K562 (cell line): ENCODE results near the gene GOT2. TPM values are rescaled to one million over a fixed set of nuclear protein-coding genes. Genes with fewer than 3 reads are reported as not detected.
A peak's percentile ranks its signal among the peaks of the same experiment; 100 is the strongest.

Experiments
- CGGBP1 ChIP-seq: fragments of 250-450 bp; sonication (Bioruptor Pico); IDR thresholded peaks from 2 replicates; pipeline ENCODE4 v1.9.0; 2021; ENCODE audit warnings: mild to moderate bottlenecking
- ETS2 ChIP-seq: IDR thresholded peaks from 2 replicates; pipeline ENCODE4 v1.6.1; 2016; ENCODE audit warnings: borderline replicate concordance, missing genetic modification characterization, mild to moderate bottlenecking, moderate library complexity, missing compliant biosample characterization; ENCODE audit not compliant: poor library complexity, severe bottlenecking
- ETV5 ChIP-seq: sonication (generic); formaldehyde crosslinking; IDR thresholded peaks from 2 replicates; pipeline ENCODE4 v1.4.0; 2020; ENCODE audit warnings: low read depth, mild to moderate bottlenecking, missing genetic modification reagents
- FOS ChIP-seq: IDR thresholded peaks from 3 replicates; pipeline ENCODE4 v1.6.1; 2011; ENCODE audit not compliant: insufficient read length; ENCODE audit errors: extremely low read depth
- HNRNPLL ChIP-seq: fragments of 200-400 bp; formaldehyde crosslinking; IDR thresholded peaks from 2 replicates; pipeline ENCODE4 v1.6.1; 2017; ENCODE audit warnings: low read length, low read depth, mild to moderate bottlenecking; ENCODE audit not compliant: poor library complexity, severe bottlenecking
- MAFG ChIP-seq: fragments of 450-650 bp; conservative IDR thresholded peaks from 2 replicates; pipeline ENCODE4 v1.6.1; 2016; ENCODE audit warnings: missing genetic modification characterization, missing compliant biosample characterization
- MAZ ChIP-seq, 2 experiments: fragments of 450-650 bp in 1 of 2; sonication (generic) in 1 of 2; formaldehyde crosslinking; IDR thresholded peaks in 1 of 2; conservative IDR thresholded peaks in 1 of 2; 2 replicates each; pipeline versions ENCODE4 v1.4.0 to v1.5.0; 2020; ENCODE audit warnings: mild to moderate bottlenecking in 1 of 2, missing genetic modification reagents in 1 of 2
- MECOM ChIP-seq: fragments of 250-450 bp; sonication (Bioruptor Pico); IDR thresholded peaks from 2 replicates; pipeline ENCODE4 v1.8.0; 2022; ENCODE audit warnings: inconsistent platforms
- MNT ChIP-seq, 2 experiments: fragments of 450-650 bp; conservative IDR thresholded peaks; 2 replicates each; pipeline ENCODE4 v1.6.1; 2017; ENCODE audit warnings: mild to moderate bottlenecking in 2 of 2, moderate library complexity in 2 of 2
- PURB ChIP-seq: sonication (generic); formaldehyde crosslinking; IDR thresholded peaks from 2 replicates; pipeline ENCODE4 v1.9.0; 2021; ENCODE audit warnings: low read depth, mild to moderate bottlenecking, missing genetic modification reagents
- SMAD4 ChIP-seq: fragments of 250-450 bp; sonication (Bioruptor Pico); conservative IDR thresholded peaks from 2 replicates; pipeline ENCODE4 v1.8.0; 2021; ENCODE audit warnings: inconsistent platforms, mild to moderate bottlenecking, moderate library complexity
- TEAD4 ChIP-seq, 2 experiments: sonication (generic) in 1 of 2; formaldehyde crosslinking in 1 of 2; IDR thresholded peaks; 2 replicates each; pipeline versions ENCODE4 v1.6.1 to v1.8.0; 2012 to 2022; ENCODE audit warnings: borderline replicate concordance in 1 of 2, inconsistent platforms in 1 of 2, low read length in 1 of 2, mild to moderate bottlenecking in 1 of 2, missing genetic modification reagents in 1 of 2
- UBTF ChIP-seq, 2 experiments: IDR thresholded peaks; 2 replicates each; pipeline ENCODE4 v1.6.1; 2012; ENCODE audit warnings: improper control_type of control experiment in 2 of 2, low read depth in 2 of 2, low read length in 2 of 2, borderline replicate concordance in 1 of 2
- ZC3H4 ChIP-seq: sonication (generic); formaldehyde crosslinking; IDR thresholded peaks from 2 replicates; pipeline ENCODE4 v1.9.0; 2021; ENCODE audit warnings: missing genetic modification reagents, borderline replicate concordance
- ZFX ChIP-seq: sonication (generic); formaldehyde crosslinking; IDR thresholded peaks from 2 replicates; pipeline ENCODE4 v1.8.0; 2022; ENCODE audit warnings: mild to moderate bottlenecking, missing genetic modification reagents, moderate library complexity
- ZNF143 ChIP-seq: sonication (generic); formaldehyde crosslinking; IDR thresholded peaks from 2 replicates; pipeline ENCODE4 v1.9.0; 2022; ENCODE audit warnings: mild to moderate bottlenecking, missing genetic modification reagents
- ZNF277 ChIP-seq: fragments of 250-450 bp; sonication (Bioruptor Pico); IDR thresholded peaks from 2 replicates; pipeline ENCODE4 v1.8.0; 2022; ENCODE audit warnings: inconsistent platforms, mild to moderate bottlenecking, moderate library complexity, borderline replicate concordance
- ZNF41 ChIP-seq: fragments of 250-450 bp; sonication (Bioruptor Pico); conservative IDR thresholded peaks from 2 replicates; pipeline ENCODE4 v1.4.0; 2020; ENCODE audit warnings: mild to moderate bottlenecking
- ZNF512 ChIP-seq: IDR thresholded peaks from 2 replicates; pipeline ENCODE4 v1.6.1; 2016; ENCODE audit warnings: missing genetic modification characterization, missing compliant biosample characterization
- polyA plus RNA-seq, 8 experiments: library from polyadenylated mRNA; depleted of rRNA in 4 of 8; stranded (reverse) in 5 of 8; unstranded in 3 of 8; fragments of >200 nt; fragmentation: Nextera tagmentation in 2 of 8; fragmentation: Illumina TruSeq in 1 of 8; extraction: Ambion mirVana in 2 of 8; extraction: Trizol in 1 of 8; gene quantifications; 2 replicates each; pipeline versions ENCODE4 v1.2.1 to v1.2.3, GENCODE V29; 2011 to 2014; ENCODE audit warnings: inconsistent platforms in 1 of 8, missing spikeins in 1 of 8
- total RNA-seq, 7 experiments: library from RNA; depleted of rRNA in 6 of 7; stranded (reverse); fragments of >200 nt in 6 of 7; fragmentation: Illumina TruSeq in 2 of 7; extraction: Trizol in 2 of 7; gene quantifications; 2 replicates each; pipeline versions ENCODE4 v1.2.1 to v1.2.3, GENCODE V29; 2011 to 2021; ENCODE audit warnings: low replicate concordance in 1 of 7

Gene GOT2
- total and polyA plus RNA-seq, 9 of the 15 experiments (the other 6 are each of a cell fraction or from before 2014, with no cell fraction given) = 43.1 to 190 (median 80.2) TPM

- TF ChIP-seq ZNF277 (CRISPR knock-in tag) (no peak), UBTF (IDR thresholded peaks at IDR 0.05; ENCODE audit: borderline replicate concordance in 1 of 2, low read depth in 2 of 2, low read length in 2 of 2) (peak; percentile 42 to 93; a peak in 2 of 4 replicates), ZNF512 (tag) (no peak), MNT (conservative IDR thresholded peaks at IDR 0.05) (peak; percentile 88 to 91), CGGBP1 (no peak), ZNF143 (CRISPR knock-in tag) (peak; percentile 47; the same call in 1 of the 2 replicates), HNRNPLL (no peak), ZNF41 (no peak), FOS (no peak), TEAD4 (IDR thresholded peaks at IDR 0.05; ENCODE audit: low read length) (no peak), TEAD4 (CRISPR knock-in tag; IDR thresholded peaks at IDR 0.05; ENCODE audit: borderline replicate concordance) (no peak), ZFX (CRISPR knock-in tag) (peak; percentile 87), ETS2 (tag) (no peak), SMAD4 (CRISPR knock-in tag) (no peak; the same call in 1 of the 2 replicates), ETV5 (CRISPR knock-in tag) (peak; percentile 69), MAFG (peak; percentile 70), MAZ (CRISPR knock-in tag; conservative IDR thresholded peaks at IDR 0.05 in 1 of 2, IDR thresholded peaks at IDR 0.05 in 1 of 2) (peak; percentile 56 to 82), PURB (CRISPR knock-in tag) (no peak), MECOM (CRISPR knock-in tag) (no peak), ZC3H4 (0 out of 2 replicates have a peak, but pooled peaks have one; percentile 69)
Observed at GRCh38 chr16:58733671-58734458, at the start of gene GOT2 (continued).
